Activated CD8-positive, alpha-beta T cell treated with anti-CD3 and anti-CD28 coated beads for 36 hours (primary cell): ENCODE data around the gene CNTLN. TPM values are rescaled to one million over a fixed set of nuclear protein-coding genes. Genes with fewer than 3 reads are reported as not detected.

ENCODE experiments used
- ATAC-seq: fragments of 200-7000 bp; cut with Tn5 transposase; one replicate; pipeline ENCODE4 v1.10.0; 2021; ENCODE audit warnings: mild to moderate bottlenecking, moderate library complexity
- CTCF ChIA-PET: fragments of 350-600 bp; sonication (Branson Sonifier 250); formaldehyde crosslinking; loops from one replicate; lab custom pipeline; 2021; ENCODE audit warnings: antibody characterized with exemption; lab: Charles Lee
- POLR2A ChIA-PET: fragments of 350-600 bp; sonication (Branson Sonifier 250); formaldehyde crosslinking; loops from one replicate; lab custom pipeline; 2021; ENCODE audit warnings: antibody characterized with exemption; lab: Charles Lee
- DNase-seq: peaks from one replicate; pipeline ENCODE4 v3.0.0-alpha.2; 2020
- H3K27ac Mint-ChIP-seq: one replicate; pipeline ENCODE4 v1.8.0; 2021; ENCODE audit warnings: mild to moderate bottlenecking, mixed read lengths
- H3K27me3 Mint-ChIP-seq: one replicate; pipeline ENCODE4 v1.8.0; 2021; ENCODE audit warnings: mixed read lengths
- H3K36me3 Mint-ChIP-seq: one replicate; pipeline ENCODE4 v1.8.0; 2021; ENCODE audit warnings: low read depth, mixed read lengths
- H3K4me1 Mint-ChIP-seq: one replicate; pipeline ENCODE4 v1.8.0; 2021; ENCODE audit warnings: low read depth, mixed read lengths
- H3K4me3 Mint-ChIP-seq: one replicate; pipeline ENCODE4 v1.8.0; 2021; ENCODE audit warnings: mild to moderate bottlenecking, moderate library complexity, mixed read lengths
- H3K9me3 Mint-ChIP-seq: one replicate; pipeline ENCODE4 v1.8.0; 2021; ENCODE audit warnings: mixed read lengths
- CTCF ChIP-seq: fragments of 200-600 bp; IDR thresholded peaks from one replicate; pipeline ENCODE4 v1.8.0; 2022; ENCODE audit warnings: antibody characterized with exemption, mild to moderate bottlenecking
- intact Hi-C: fragments of 100-400 bp; cut with micrococcal nuclease; formaldehyde crosslinking; loops from one replicate; pipeline ENCODE4 v1.10.0; 2022
- total RNA-seq, 2 experiments: library from RNA; stranded (reverse); gene quantifications; one replicate each; pipeline ENCODE4 v1.2.3, GENCODE V29; 2021

CNTLN gene
- total RNA-seq, 2 experiments from 2014 or later: 0.40 to 0.43 TPM

- DNase-seq: no peak
- H3K27ac Mint-ChIP-seq: no peak overlapping the region
- ChIA-PET CTCF (no interaction called here), POLR2A (no interaction called here)
- no peaks in the 10 kb centered on the region for H3K36me3 Mint-ChIP-seq
- no peak for TF ChIP-seq CTCF
- intact Hi-C loops: no loop called here
- no peaks in the 10 kb centered on the region for H3K4me1 Mint-ChIP-seq
- no peak overlapping the region for H3K4me3 Mint-ChIP-seq
- ATAC-seq: no peak
- no peaks in the 10 kb centered on the region for H3K27me3 Mint-ChIP-seq
- H3K9me3 Mint-ChIP-seq: peaks cover 12% of the 10 kb centered on the region
Observed at GRCh38 chr9:17216011-17216410, 81.2 kb downstream of the CNTLN start.

- Mint-ChIP-seq H3K9me3 (peaks cover 10% of the 10 kb centered on the region), H3K4me3 (no peak overlapping the region), H3K36me3 (no peaks in the 10 kb centered on the region), H3K27me3 (no peaks in the 10 kb centered on the region), H3K4me1 (no peaks in the 10 kb centered on the region), H3K27ac (no peak overlapping the region)
- DNase-seq (no peak), ATAC-seq (no peak)
- intact Hi-C loops: no loop called here
- no peak for TF ChIP-seq CTCF
- CTCF ChIA-PET: no interaction called here
- POLR2A ChIA-PET: no interaction called here
Observed at GRCh38 chr9:17216646-17217045, 81.8 kb downstream of the CNTLN start.

- no peaks in the 10 kb centered on the region for H3K36me3 Mint-ChIP-seq
- no peaks in the 10 kb centered on the region for H3K27me3 Mint-ChIP-seq
- no peak for ATAC-seq
- POLR2A ChIA-PET: no interaction called here
- intact Hi-C loops: no loop called here
- no peak overlapping the region for H3K4me3 Mint-ChIP-seq
- H3K4me1 Mint-ChIP-seq: no peaks in the 10 kb centered on the region
- TF ChIP-seq CTCF: no peak
- peaks cover 9% of the 10 kb centered on the region for H3K9me3 Mint-ChIP-seq
- no peak overlapping the region for H3K27ac Mint-ChIP-seq
- CTCF ChIA-PET: no interaction called here
- DNase-seq: no peak
Observed at GRCh38 chr9:17217272-17217671, 82.4 kb downstream of the CNTLN start.

- no peaks in the 10 kb centered on the region for H3K9me3 Mint-ChIP-seq
- no peaks in the 10 kb centered on the region for H3K36me3 Mint-ChIP-seq
- no peaks in the 10 kb centered on the region for H3K27me3 Mint-ChIP-seq
- no peak for ATAC-seq
- intact Hi-C loops: no loop called here
- POLR2A ChIA-PET: no interaction called here
- no peak overlapping the region for H3K27ac Mint-ChIP-seq
- no peak for DNase-seq
- CTCF ChIA-PET: no interaction called here
- H3K4me1 Mint-ChIP-seq: no peaks in the 10 kb centered on the region
- TF ChIP-seq CTCF: no peak
- H3K4me3 Mint-ChIP-seq: no peak overlapping the region
Observed at GRCh38 chr9:17219261-17219660, 84.4 kb downstream of the CNTLN start.

GRCh38 chr9:17222932-17223331, 88.1 kb downstream of the CNTLN start:
- no peak overlapping the region for H3K4me3 Mint-ChIP-seq
- DNase-seq (no peak), ATAC-seq (no peak)
- H3K4me1 Mint-ChIP-seq: no peaks in the 10 kb centered on the region
- H3K27me3 Mint-ChIP-seq: no peaks in the 10 kb centered on the region
- no peaks in the 10 kb centered on the region for H3K36me3 Mint-ChIP-seq
- H3K9me3 Mint-ChIP-seq: no peaks in the 10 kb centered on the region
- intact Hi-C loops: no loop called here
- no peak overlapping the region for H3K27ac Mint-ChIP-seq
- ChIA-PET CTCF (no interaction called here), POLR2A (no interaction called here)
- no peak for TF ChIP-seq CTCF
